Pancreas (tissue), 10 donors: Measurements from ENCODE around the gene BZW1. TPM values are rescaled to one million over a fixed set of nuclear protein-coding genes. Genes with fewer than 3 reads are reported as not detected.

Source experiments
- ATAC-seq, 4 donors: fragments of 200-7000 bp; cut with Tn5 transposase; one replicate each; pipeline versions ENCODE4 v1.8.0 to v1.9.1; 2020; ENCODE audit warnings: mild to moderate bottlenecking in 4 of 4, moderate library complexity in 4 of 4
- DNase-seq, 6 donors: peaks; one replicate each; pipeline ENCODE4 v3.0.0-alpha.2; 2020
- FAIRE-seq: peaks from 2 replicates; lab custom pipeline; 2012; peaks lifted over from hg19 to GRCh38; lab: Jason Lieb, UNC
- H3K27ac ChIP-seq, 4 donors: fragments of 200-600 bp; sonication (generic); 1 replicate in 3 of 4; 2 replicates in 1 of 4; pipeline versions ENCODE4 v1.5.0 to v1.8.0; 2020
- H3K27me3 ChIP-seq, 4 donors: fragments of 200-600 bp; one replicate each; pipeline ENCODE4 v1.8.0; 2021
- H3K36me3 ChIP-seq, 3 donors: fragments of 200-600 bp; sonication (generic) in 1 of 3; one replicate each; pipeline versions ENCODE4 v1.5.0 to v1.8.0; 2020 to 2021
- H3K4me1 ChIP-seq, 3 donors: fragments of 200-600 bp; one replicate each; pipeline ENCODE4 v1.8.0; 2021
- H3K4me3 ChIP-seq, 4 donors: fragments of 200-600 bp; sonication (generic) in 2 of 4; one replicate each; pipeline versions ENCODE4 v1.5.0 to v1.8.0; 2020 to 2021
- H3K9me3 ChIP-seq, 4 donors: fragments of 200-600 bp; one replicate each; pipeline ENCODE4 v1.8.0; 2021
- CTCF ChIP-seq, 4 donors: fragments of 200-600 bp; sonication (generic) in 3 of 4; IDR thresholded peaks; one replicate each; pipeline versions ENCODE4 v1.5.0 to v1.8.0; 2021; ENCODE audit warnings: antibody characterized with exemption in 4 of 4
- WGBS, 2 donors: extraction: QIAGEN DNeasy Blood & Tissue Kit; methylation state at CpG; one replicate each; pipeline ENCODE4 v1.1.7; 2013; 5-methylcytosine and 5-hydroxymethylcytosine counted together
- intact Hi-C, 3 donors: fragments of 100-400 bp; cut with DNase I; formaldehyde crosslinking; loops; one replicate each; pipeline versions ENCODE4 v1.11.1 to v1.14.2; 2022
- polyA plus RNA-seq, 2 donors: library from polyadenylated mRNA; stranded (reverse); fragments of 200-250 nt; gene quantifications; one replicate each; pipeline ENCODE4 v1.2.3, GENCODE V29; 2013
- total RNA-seq, 6 donors: library from RNA; stranded (reverse); fragmentation: NEBNext Ultra II Directional in 4 of 6; extraction: Animal tissue kit (Norgen Biotek cat#: 25700) in 4 of 6; gene quantifications; one replicate each; pipeline versions ENCODE4 v1.2.1 to v1.2.4, GENCODE V29; 2021 to 2023
- donor health status: healthy with polysubstance abuse.
- donor health status: DM: no; HTN: no; CAD: no; lungs with moderate emphysema.
- donor health status: DM: no; HTN: no; CAD: no.
- donor health status: control.
- donor health status: control.
- donor health status: Bipolar disorder and iron deficiency.
- donor health status: DM: yes; HTN: yes; CAD: no.
- donor health status: DM: no; HTN: no; CAD: no.
- donor health status: DM: no; HTN: no; CAD: no.
- donor health status: DM: yes; HTN: yes; CAD: no.

BZW1 gene
- total and polyA plus RNA-seq, 8 donors = 9.7 to 85.7 (median 50.4) TPM

- Histone ChIP-seq H3K36me3 (no peaks in the 10 kb centered on the region), H3K9me3 (no peaks in the 10 kb centered on the region), H3K4me1 (peaks cover 0 to 10% (median 7%) of the 10 kb centered on the region in 3 donors), H3K27me3 (no peaks in the 10 kb centered on the region), H3K27ac (no peak overlapping the region), H3K4me3 (no peak overlapping the region)
- no peak for TF ChIP-seq CTCF (IDR thresholded peaks at IDR 0.05)
- WGBS, 2 donors = 92 to 94% methylated on average over 6 of the region's 6 CpGs
- ATAC-seq (no peak), DNase-seq (no peak), FAIRE-seq (no peak)
- intact Hi-C loops = no loop called here
Observed at GRCh38 chr2:200788121-200788718, 23.5 kb upstream of the BZW1 start.

GRCh38 chr2:200790185-200790584, 21.5 kb upstream of the BZW1 start:
- intact Hi-C loops = loop anchor here in 1 of 3 donors (10.0 kb wide), 1 partner anchor 55 kb away; no protein-coding TSS in a partner anchor
- H3K4me1 ChIP-seq = peaks cover 0 to 10% (median 7%) of the 10 kb centered on the region in 3 donors
- no peak for DNase-seq

GRCh38 chr2:200791905-200792304, 19.8 kb upstream of the BZW1 start:
- Histone ChIP-seq H3K27me3 (no peaks in the 10 kb centered on the region), H3K4me1 (peaks cover 0 to 10% (median 7%) of the 10 kb centered on the region in 3 donors), H3K27ac (no peak overlapping the region), H3K9me3 (no peaks in the 10 kb centered on the region), H3K36me3 (no peaks in the 10 kb centered on the region), H3K4me3 (no peak overlapping the region)
- FAIRE-seq (no peak), ATAC-seq (peak in 3 of 4 donors; percentile 46 to 77 (median 70)), DNase-seq (no peak)
- TF ChIP-seq CTCF (IDR thresholded peaks at IDR 0.05) = no peak
- intact Hi-C loops = loop anchor here in 1 of 3 donors (10.0 kb wide), 1 partner anchor 57 kb away; no protein-coding TSS in a partner anchor

More at GRCh38 chr2:200790185-200790584, 21.5 kb upstream of the BZW1 start:
- Histone ChIP-seq H3K36me3 (no peaks in the 10 kb centered on the region), H3K9me3 (no peaks in the 10 kb centered on the region), H3K27ac (no peak overlapping the region), H3K27me3 (no peaks in the 10 kb centered on the region), H3K4me3 (no peak overlapping the region)
- WGBS, 2 donors = 85 to 91% methylated on average over 1 of the region's 1 CpG
- ATAC-seq (no peak), FAIRE-seq (no peak)
- TF ChIP-seq CTCF (IDR thresholded peaks at IDR 0.05) = no peak

GRCh38 chr2:200794143-200794542, 17.6 kb upstream of the BZW1 start:
- Histone ChIP-seq H3K9me3 (no peaks in the 10 kb centered on the region), H3K4me1 (peaks cover 0 to 15% (median 14%) of the 10 kb centered on the region in 3 donors), H3K4me3 (no peak overlapping the region), H3K36me3 (no peaks in the 10 kb centered on the region), H3K27ac (no peak overlapping the region), H3K27me3 (no peaks in the 10 kb centered on the region)
- DNase-seq = no peak
- intact Hi-C loops = loop anchor here in 1 of 3 donors (10.0 kb wide), 1 partner anchor 59 kb away; no protein-coding TSS in a partner anchor
- TF ChIP-seq CTCF (IDR thresholded peaks at IDR 0.05) = no peak
- 55 to 59% methylated on average over 2 of the region's 2 CpGs for WGBS, 2 donors
- FAIRE-seq = no peak
- ATAC-seq = no peak

GRCh38 chr2:200795028-200795440, 16.7 kb upstream of the BZW1 start:
- Histone ChIP-seq H3K27ac (no peak overlapping the region), H3K4me3 (no peak overlapping the region), H3K27me3 (no peaks in the 10 kb centered on the region), H3K4me1 (peaks cover 0 to 15% (median 14%) of the 10 kb centered on the region in 3 donors), H3K36me3 (no peaks in the 10 kb centered on the region), H3K9me3 (no peaks in the 10 kb centered on the region)
- ATAC-seq (no peak), DNase-seq (no peak), FAIRE-seq (no peak)
- intact Hi-C loops = loop anchor here in 1 of 3 donors (10.0 kb wide), 1 partner anchor 60 kb away; no protein-coding TSS in a partner anchor
- WGBS, 2 donors = 80 to 83% methylated on average over 8 of the region's 8 CpGs
- no peak for TF ChIP-seq CTCF (IDR thresholded peaks at IDR 0.05)
